Middle frontal gyrus (tissue), 1 donor: ENCODE results near the gene PIEZO2.
"Not testable (repeated sequence)": the region's sequence is repeated elsewhere in the genome, so short reads cannot be mapped to it uniquely, and the experiment has no call there.

Experiments used
- DNase-seq: peaks from one replicate; pipeline ENCODE4 v3.0.0-alpha.2; 2015; ENCODE audit warnings: low spot score; ENCODE audit errors: extremely low spot score

The PIEZO2 gene

DNA sequence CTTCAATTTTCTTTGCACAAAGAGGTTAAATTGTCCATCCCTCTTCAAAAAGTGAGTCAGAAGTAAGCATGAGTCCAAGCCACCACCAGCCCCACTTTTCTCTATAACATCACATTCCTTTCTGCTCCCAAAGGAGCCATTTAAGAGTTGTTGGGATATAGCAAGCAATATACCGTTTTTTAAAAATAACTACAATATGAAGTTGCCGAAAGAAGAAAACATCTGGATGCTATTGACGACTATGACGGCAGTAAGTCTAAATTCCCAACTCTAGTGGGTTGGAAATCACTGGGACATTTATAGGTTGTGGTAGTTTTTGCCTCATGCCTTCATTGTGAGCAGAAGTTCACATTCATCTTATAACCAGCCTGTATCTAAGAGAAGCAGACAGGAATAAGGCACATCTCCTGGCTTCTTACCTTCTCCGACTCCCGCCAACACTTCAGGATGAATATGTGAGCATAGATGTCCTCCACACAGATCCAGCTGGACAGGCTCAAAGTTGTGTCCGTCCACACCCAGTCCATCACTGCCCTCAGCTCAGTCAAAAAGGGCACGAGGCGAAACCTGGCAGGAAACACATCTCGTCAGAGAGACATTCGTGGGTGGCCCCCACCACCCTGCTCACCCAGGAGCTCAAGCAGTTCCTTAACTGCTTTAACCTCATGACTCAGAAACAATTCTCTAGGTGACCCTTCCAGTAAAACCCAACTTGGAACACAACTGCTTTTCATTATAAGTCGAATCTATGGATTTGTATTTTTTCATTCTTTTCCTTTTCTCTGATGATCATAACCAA is 459.9 kb downstream of the PIEZO2 start:
- DNase-seq = no peak

DNA sequence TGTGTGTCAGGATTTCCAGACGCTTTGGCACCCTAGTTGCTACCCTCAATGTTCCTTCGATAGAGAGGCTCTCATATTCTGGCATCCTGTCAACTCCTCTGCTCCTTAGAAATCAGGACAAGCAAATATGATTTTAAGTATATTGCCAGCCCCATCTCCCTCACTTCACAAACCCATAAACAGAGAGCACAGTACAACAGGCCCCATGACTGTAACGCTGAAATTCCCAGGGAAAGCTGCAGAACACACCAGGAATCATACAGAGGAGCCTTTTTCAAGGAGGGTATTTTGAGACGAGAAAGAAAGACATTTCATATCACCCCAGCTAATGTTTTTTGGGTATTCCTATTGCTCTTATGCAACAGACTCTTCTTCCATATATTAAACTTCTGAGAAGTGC is 460.6 kb downstream of the PIEZO2 start:
- no peak for DNase-seq

DNA sequence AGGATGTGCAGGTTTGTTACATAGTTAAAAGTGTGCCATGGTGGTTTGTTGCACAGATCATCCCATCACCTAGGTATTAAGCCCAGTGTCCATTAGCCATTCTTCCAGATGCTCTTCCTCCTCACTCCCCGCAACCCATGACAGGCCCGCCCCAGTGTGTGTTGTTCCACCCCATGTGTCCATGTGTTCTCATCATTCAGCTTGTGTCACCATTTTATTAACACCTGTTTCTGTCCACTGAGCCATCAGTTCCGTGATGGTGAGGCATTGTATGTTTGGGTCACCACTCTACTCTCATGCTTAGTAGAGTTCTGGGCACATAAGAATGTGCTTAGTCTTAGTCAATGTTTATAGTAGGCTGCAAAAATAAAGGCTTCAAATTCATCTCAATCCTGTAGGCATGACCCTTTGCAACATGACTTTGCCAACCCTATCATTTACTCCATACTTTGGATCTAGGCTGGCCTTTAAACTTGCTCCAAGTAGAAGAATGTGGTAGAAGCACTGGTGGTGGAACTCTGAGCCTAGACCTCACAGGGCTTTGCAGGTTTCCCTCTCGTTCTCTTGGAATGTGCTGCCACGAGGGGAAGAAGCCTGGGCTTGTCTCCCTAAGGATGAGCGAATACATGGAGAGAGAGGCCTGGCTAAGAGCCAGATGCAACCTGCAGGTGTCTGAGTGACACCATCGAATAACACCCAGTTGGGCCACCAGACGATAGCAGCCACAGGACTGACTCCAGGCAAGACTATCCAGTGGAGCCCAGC is 462.0 kb downstream of the PIEZO2 start:
- DNase-seq = no peak

DNA sequence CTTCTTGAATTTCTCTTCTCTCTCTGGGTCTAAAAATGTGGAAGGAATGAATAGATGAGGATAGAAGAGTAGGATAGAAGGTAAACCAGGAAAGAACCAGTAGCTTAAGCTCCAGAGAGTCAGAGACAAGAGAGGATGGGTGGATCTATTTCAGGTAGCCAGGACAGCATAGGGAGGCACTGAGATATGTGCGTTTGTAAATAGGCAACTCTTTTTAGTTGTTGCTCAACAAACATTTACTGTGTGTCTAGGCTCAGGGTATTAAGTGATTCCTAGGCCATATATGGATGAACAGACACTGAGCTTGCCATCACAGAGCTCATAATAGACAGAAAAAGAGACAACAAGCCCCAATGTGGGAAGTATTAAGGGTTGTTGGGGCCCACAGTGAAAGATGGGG is 463.1 kb downstream of the PIEZO2 start:
- DNase-seq = no peak

DNA sequence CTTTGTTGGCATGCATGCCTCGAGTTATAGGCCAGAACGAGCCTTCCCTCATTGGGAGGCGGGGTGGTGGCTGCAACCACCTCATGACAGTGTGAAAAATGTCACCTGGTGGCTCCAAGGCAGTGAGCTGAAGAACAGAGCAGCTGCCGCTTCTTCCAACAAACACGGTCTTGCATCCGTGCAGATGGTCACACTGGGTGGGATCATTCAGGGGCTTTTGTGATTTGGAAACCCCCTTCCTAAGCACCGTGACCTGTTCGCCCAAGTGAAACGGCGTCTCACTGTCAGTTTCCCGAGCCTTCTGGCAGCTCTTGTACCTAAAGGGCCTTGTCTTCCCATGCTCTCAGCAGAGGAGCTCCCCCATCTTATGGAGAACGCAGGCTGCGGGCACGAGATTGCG is 463.9 kb downstream of the PIEZO2 start:
- DNase-seq = no peak

DNA sequence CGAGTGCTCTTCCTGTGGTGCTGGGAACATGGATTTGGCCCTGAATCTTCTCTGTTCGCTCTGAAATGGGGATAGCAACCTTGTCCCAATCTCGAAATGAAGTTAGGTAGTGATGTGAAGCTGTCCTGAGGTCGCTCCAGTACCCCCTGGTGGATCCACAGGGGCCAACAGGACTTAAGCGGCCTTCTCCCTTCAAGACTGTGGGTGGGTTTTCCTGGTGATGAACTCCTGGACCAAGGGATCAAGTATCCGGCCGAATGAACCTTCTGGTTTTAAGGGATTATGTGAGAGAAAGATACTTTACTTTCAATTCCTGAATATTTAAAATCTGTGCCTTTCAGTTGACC is 467.0 kb downstream of the PIEZO2 start:
- no peak for DNase-seq

DNA sequence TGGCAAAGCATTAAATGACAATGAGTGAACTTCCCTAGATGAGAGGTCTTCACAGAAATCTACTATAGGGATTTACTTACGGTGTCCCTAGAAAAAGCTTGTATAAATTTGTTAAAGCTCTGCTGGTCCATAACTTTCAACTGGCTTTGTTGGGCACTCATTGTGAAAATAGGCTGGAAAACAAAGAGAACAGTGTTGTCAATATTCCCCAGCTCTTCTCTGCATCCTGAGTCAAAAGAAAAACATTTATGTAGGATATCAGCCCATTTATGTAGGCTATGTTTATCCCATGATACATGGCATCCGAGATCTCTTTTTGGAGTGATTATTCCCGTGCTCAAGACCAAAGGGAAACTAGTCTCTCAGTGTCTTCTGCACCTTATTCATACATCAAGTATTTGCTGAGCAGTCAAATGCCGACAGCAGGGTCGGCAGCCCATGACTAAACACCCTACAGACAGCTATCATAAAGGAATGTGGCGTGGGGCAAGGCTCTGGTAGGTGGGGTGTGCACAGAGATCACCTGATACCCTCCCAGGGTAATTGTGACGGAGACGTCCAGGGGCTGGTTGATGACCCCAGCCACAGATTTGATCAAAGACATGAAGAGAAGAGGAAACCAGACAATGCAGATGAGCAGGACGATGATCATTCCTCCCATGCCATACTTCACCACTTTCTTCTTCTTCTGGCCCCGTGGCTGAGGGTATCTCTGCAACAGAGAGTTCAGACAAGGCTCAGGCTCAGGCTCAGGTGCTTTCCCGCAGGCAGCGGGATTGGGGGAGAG is 467.6 kb downstream of the PIEZO2 start:
- DNase-seq = no peak

DNA sequence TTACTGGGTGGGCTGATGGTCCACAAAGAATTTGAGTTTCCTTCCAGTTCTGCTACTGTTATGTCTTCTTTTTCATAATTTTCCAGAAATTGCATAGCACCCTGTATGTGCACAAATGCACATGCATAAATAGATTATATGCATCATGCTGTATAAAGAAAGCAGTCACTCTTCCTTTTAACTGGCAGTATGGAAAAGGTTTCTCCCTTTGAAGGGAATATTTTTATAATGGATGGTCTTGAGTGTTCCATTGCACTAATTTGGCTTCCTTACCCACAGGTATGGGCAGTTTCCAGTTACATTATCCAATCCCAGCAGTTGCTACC is 469.1 kb downstream of the PIEZO2 start:
- no peak for DNase-seq

DNA sequence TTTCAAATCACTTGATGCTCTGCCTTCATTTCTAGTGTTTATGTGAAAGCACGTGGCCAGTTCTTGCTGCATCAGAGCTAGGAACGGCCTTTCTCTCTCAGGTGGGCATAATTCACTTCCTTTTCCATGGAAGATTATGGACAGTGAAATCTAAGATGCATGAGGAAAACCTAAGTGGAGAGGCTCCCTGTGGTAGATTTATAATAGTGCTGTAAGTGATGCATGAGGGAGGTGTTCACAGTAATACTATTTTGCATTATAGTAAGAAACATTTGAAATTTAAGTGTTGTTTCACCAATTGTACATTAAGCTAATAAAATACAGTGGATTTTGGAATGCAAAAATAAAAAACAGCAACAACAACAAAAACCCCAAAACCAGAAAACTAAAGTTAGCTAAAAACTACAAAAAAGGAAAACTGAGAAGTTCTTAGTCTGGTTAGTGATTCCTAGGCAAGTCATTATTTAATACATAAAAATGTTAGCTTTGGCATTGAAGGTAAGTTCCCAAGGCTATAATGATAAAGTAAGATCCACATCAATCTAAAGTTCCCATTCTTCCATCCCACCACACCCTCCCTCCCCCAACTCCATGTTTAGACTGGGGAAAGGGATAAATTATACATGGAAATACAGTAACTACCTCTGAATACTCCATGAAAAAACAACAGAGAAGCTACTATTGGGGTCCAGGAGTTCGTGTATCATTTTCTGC is 469.7 kb downstream of the PIEZO2 start:
- no peak for DNase-seq

DNA sequence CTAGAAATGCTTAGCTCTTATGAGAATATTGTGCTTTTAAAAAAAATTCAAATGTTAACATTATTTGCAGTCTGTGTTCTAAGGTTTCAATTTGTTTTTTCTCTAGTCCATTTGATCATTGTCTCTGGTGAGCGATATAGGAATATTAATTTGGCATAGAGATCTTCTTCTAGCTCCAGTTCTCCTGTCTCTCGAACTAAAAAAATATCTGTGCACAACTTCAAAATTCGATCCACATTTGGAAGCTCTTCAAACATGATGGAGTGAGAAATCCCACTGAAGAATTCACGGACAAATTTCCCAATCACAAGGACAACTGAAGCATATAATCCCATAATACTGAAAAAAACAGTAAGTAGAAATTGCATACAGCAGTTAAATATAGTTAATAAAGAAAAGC is 477.9 kb downstream of the PIEZO2 start:
- DNase-seq = no peak

DNA sequence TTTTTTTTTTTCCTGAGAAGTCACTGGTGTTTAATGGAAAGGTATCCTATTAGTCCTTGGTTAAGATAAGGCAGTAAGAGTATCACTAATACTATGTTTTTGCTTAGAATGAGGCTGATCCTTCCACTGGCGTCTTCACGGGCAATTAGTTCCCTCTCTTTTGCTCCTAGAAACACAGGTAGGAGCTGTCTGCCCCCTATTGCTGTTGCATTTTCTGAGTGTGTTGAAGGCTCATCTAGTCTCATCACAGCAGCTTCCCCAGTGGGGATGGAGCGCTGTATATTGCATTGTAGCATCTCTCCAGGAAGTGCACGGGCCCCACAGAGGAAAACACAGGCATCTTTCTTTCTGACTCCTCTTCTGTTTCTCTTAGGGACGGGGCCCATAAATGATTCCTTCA is 478.5 kb downstream of the PIEZO2 start:
- no peak for DNase-seq

DNA sequence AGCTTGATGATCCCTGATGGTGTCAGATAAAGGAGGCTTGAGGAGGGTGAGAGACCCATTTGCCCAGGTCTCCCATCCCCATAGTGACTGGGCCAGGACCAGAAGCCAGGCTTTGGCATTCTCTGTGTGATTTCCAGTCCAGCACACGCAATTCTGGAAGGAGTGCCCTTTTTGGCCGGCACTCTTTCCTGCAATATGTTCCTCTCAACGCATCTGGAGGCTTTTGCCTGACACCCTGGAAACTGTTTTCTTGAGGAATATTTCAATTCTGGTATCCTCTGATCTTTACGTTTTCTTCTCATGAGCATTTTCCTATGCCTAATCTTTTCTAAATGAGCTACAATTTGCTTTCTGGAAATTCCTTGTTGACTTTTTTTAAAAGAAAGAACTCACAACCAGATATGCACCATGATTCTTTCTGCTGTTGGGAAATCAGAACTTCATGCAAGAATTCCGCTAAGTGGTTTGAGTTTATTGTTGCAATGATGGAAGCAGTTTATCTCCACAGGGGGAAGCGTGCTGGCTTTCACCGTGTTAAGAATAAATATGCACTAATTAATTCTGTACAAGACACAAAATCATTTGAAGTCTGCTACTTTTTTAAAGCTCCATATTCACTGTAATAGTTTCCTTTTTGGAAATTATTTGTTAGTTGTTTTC is 479.8 kb downstream of the PIEZO2 start:
- DNase-seq = no peak

DNA sequence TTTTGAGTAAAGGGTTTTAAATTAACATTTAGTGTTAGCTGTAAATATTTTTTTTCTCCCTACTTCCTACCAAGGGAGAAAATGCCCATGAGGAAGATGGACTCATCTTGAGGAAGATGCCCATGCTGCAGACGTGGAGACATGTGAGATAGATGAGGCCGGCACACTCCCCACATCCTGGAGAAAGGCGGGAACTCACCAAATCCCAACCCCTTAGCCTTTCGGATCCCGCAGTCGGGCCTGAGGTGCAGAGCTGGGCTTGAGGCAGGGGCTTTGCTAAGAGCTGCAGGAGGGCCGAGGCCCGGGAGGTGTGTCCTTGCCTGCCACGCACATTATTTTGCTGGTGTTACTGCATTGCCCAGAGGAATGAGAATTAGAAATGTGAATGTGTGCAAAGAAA is 485.6 kb downstream of the PIEZO2 start:
- no peak for DNase-seq

DNA sequence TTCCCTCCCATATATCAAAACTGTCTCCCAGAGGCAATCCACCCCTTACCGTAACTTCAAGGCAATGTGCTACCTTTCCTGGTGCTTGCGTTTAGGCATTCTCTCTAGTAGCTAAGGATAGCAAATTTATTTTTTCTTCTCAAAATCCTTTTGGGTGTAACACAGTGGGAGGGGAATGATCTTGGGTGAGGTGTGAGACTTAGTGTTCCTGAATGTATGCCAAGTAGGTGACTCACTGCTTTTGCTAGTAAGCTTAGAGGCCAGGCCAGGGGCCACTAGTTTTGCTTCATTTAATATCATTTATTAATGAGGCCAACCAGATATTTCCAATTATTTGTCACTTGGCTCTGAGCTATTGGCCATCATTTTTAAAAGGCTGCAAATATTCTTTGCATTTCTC is 488.1 kb downstream of the PIEZO2 start:
- no peak for DNase-seq

DNA sequence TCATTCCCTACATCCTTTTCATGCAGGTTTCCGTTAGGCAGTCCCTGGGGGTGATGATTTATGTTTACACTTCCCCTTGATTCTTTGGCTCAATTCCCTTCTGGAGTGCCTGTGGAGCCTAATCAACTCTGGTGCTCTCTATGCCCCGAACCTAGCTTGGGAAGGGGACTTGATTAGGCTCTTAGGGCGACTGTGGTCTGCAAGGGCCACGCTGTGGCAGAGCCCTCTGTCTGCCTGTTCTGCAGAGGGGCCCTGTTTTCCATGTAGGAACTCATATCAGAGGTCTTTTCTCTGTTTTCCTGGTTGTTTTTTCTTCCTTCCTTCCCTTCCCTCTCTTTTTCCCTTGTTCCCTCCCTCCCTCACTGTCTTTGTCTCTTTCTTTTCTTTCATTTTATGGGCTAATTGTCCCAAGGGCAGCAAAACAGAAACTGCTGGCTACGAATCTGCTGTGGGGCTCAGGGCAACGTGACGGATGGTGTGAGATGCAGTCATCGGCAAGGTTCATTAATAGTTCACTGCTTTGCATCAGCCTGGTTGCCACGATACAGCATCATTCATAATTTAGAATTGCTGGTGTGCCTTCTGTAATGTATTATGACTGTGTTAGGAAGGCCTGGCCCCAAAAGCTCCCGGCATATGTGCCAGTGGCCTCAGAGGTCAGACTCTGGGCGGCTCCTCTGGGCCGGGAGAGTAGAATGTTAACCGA is 489.0 kb downstream of the PIEZO2 start:
- DNase-seq = no peak

DNA sequence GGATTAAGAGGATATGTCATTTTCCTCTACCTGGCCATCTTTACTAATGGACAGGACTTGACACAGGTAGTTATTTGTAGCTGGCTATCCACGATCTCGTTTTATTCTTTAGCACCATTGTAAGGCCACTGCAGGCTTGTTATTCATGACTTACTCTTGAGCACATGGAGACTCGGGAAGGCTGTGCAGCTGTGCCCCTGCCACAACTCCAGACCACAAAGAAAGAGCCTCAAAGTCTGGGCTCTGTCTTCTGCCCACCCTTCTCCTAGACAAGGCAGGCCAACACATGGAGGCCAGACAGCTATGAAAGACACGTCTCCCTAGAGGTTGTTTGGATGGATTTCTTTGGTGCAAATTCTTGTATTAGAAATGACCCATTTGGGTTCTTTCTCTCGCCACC is 489.8 kb downstream of the PIEZO2 start:
- DNase-seq = no peak

DNA sequence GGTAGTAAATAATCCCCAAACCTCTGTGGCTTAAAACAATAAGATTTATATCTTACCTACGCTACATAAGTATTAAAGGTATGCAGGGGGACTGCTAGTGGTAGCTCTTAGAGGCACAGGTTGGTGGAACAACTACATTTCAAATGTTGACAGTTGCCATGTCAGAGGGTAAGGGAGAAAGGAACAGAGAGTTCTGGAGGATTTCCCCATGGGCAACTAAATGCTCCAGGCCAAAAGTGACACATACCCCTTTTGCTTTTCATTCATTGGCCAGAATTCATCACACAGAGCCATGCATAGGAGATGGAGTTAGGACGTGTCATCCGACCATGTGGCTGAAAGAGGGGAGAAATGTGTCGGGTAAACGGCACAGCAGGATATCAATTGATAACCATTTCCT is 490.4 kb downstream of the PIEZO2 start:
- DNase-seq = no peak

DNA sequence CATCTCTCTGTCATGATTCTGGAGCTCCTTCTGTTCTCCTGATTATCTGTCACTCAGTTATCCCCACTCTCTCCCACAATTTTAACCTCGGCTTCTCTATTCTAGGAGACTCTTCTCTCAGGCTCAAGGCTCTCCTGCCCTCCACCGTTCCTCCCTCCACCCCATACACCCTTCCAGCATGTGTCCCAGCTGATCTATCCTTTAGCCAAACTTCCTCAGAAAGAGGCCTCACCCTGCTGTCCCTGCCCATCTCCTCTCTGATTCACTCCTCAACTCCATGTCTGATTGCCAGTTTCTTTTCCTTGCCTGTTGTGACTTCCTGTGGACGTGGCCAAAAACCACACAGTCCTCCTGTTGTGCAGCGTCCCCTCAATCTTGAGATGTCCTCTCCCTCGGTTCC is 505.4 kb downstream of the PIEZO2 start:
- not testable (repeated sequence) for DNase-seq

DNA sequence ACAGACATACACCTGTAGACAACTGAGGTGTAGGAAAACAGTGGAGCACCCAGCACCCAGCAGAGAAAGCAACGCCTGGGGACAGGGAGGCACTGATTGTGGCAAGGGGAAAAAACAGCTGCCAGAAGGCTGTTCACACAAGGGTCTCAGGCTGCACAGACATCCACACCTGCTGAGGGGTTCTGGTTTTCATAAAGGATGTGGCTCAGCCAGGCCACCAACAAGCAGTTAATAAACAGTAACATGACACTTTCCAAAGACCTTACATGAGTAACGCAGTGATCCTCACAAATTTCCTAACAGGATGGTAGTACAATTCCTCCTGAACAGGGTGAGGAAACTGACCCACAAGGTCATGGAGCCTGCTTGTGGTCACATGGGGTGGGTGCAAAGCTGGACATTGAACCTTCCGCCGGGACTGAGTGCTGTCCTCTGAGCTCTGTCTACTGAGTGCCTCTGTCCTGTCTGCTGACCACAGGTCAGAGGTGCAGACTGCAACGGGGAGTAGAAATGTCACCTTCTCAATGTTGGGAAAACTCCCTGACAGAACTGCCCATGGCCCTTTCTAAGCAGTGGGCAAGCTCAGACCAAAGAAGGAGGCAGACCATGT is 506.3 kb downstream of the PIEZO2 start:
- not testable (repeated sequence) for DNase-seq

DNA sequence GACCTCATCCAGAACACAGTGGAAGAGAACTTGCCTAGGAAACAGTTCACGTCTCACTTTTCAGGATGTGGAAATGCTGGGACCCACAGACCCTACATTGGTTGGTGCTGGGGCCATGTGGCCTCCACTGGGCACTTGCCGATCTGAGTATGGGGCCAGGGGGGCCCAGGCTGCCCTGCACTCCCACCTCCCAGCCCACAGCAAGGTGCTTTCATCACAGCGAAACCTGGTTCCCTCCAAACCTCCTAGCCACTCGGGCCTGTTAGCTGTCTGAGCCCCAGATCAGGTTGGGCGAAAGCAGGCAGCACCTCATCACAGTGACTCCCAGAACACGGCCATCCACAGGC is 510.9 kb downstream of the PIEZO2 start:
- DNase-seq = not testable (repeated sequence)
